ENCODE measurements around the gene HRH3. TPM values are rescaled to one million over a fixed set of nuclear protein-coding genes. Genes with fewer than 3 reads are reported as not detected.

The HRH3 gene
- total RNA-seq, 2 donors from 2014 or later: not detected

DNA sequence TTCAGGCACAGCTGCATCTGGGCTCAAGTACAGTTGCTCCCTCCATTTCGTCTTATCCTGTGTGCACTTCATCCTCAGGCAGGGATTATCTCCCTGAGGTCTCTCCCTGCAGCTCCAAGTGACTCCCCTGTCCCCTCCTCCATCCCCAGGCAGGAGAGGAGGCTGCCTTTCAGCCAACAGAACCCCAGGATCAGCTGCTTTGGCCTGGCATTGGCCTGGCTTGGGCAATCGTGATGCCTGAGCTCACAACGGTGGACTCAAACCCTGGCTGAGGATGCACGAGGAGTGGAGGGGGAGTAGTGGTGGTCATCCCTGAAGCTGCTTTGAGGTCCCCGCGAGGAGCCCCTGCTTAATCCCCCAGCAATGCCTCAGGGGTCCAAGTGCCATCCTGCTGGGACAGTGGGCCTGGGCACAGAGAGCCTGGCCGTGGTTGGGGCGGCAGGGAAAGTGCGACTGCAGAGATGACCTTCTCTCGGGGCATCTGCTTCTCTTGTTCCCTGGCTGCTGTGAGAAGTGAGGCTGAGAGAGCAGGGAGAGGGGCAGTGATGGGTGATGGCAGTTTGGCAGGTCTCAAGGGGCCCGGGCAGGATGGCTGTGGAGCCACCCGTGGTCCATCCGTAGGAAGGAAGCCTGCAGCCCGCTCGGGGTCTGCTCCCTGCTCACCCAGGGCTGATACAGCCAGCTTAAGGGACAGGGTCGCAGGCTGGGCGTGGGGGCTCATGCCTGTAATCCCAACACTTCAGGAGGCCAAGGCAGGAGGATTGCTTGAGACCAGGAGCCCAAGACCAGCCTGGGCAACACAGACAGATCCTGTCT is 6.0 kb upstream of the HRH3 start:
- Mint-ChIP-seq H3K36me3 (no peaks in the 10 kb centered on the region), H3K27ac (no peak overlapping the region), H3K9me3 (no peaks in the 10 kb centered on the region)
- DNase-seq (ENCODE audit: low spot score in 2 of 2) (no peak), ATAC-seq (no peak)

DNA sequence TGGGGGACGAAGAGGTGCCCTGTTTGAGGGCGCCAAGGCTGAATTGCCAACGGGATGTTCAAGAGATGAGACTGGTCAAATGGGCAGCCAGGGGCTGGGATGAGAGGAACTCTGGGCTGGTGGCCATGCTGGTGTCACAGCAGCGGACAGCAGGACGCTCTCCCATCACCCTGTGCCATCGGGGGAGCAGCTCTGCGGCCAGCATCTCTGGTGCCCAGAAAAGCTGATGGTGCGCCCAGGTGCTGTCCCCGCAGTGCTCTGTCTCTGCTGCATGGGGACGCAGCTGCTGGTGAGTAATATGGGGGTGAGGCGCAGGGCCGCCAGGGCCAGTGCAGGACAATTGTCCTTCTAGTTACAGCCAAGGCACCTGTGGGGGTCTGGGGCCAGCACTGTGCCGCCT is 4.9 kb upstream of the HRH3 start:
- H3K9me3 Mint-ChIP-seq: no peaks in the 10 kb centered on the region
- ATAC-seq (no peak), DNase-seq (ENCODE audit: low spot score in 2 of 2) (no peak)
- H3K36me3 Mint-ChIP-seq: no peaks in the 10 kb centered on the region
- no peak overlapping the region for H3K27ac Mint-ChIP-seq

DNA sequence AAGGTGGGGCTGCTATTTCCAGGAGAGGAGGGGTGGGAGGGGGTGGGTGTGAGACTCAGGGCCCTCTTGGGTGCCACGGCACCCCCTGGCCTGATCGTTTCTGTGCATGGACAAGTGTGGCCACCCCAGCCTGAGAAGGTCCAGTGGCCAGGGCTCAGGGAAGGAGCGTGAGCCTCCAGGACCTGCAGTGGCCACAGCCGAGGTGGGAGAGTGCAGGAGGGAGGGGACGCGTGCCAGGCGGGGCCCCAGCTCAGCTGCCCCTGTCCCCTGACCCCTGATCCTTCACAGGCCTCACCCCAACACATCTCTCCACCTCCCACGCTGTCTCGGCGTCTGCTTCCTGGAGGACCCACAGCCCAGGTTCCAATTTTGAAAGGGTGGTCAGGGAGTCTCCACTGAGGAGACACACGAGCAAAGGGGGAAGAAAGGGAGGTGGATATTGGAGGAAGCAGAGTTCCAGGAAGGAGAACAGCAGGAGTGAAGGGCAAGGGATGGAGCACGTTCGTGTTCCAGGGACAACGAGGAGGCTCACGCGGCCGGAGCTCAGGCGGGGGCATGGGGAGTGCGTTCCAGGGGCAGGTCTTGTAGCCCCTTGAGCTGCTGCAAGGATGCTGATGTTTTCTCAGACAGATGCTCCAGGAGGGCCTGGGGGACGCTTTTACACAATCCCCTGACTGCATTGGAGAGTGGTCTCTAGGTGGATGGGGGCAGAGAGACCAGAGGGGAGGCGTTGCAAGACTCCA is 4.2 kb upstream of the HRH3 start:
- no peaks in the 10 kb centered on the region for H3K9me3 Mint-ChIP-seq

DNA sequence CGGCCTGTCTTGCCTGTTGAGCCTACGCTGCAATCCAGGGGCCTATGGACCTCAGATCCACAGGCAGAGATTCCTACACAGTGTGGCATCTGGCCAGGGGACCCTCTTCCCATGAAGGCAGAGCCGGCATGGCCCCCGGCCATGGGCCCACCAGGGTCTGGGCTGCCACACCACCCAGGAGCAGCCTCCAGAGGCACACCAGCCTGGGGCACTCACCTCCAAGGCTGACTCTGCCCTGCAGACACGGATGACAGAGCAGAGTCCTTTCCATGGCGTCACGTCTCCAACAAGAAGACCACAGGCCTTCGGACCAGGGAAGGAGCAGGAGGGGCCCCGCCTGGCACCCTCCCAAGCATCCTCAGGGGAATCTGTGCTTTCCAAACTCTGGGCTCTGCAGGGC is 3.5 kb upstream of the HRH3 start:
- H3K36me3 Mint-ChIP-seq: no peaks in the 10 kb centered on the region
- H3K27ac Mint-ChIP-seq: no peak overlapping the region
- DNase-seq (ENCODE audit: low spot score in 2 of 2) (no peak), ATAC-seq (no peak)
- no peaks in the 10 kb centered on the region for H3K9me3 Mint-ChIP-seq

More for the DNA sequence above, 4.2 kb upstream of the HRH3 start:
- ATAC-seq (no peak), DNase-seq (ENCODE audit: low spot score in 2 of 2) (no peak)
- Mint-ChIP-seq H3K36me3 (no peaks in the 10 kb centered on the region), H3K27ac (no peak overlapping the region)

DNA sequence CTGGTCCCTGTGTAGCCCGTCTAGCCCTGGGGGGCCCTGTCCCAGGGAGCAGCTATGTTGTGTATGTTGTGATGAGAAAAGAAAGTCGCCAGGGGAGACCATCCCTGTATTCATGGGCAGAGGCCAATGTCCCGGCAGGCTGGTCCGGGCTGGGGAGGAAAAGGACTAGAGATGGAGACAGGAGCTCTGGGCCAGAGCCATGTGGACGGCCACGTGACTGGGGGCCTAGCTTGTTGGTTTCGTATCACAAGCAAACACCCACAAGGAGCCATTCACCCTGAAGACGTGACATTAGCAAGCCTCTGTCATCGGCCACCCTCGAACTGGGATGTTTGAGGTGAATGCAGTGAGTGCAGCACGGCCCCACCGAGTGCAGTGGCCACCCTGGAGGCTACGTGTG is 2.9 kb upstream of the HRH3 start:
- Mint-ChIP-seq H3K27ac (no peak overlapping the region), H3K9me3 (no peaks in the 10 kb centered on the region), H3K36me3 (no peaks in the 10 kb centered on the region)
- ATAC-seq (no peak), DNase-seq (ENCODE audit: low spot score in 2 of 2) (no peak)

DNA sequence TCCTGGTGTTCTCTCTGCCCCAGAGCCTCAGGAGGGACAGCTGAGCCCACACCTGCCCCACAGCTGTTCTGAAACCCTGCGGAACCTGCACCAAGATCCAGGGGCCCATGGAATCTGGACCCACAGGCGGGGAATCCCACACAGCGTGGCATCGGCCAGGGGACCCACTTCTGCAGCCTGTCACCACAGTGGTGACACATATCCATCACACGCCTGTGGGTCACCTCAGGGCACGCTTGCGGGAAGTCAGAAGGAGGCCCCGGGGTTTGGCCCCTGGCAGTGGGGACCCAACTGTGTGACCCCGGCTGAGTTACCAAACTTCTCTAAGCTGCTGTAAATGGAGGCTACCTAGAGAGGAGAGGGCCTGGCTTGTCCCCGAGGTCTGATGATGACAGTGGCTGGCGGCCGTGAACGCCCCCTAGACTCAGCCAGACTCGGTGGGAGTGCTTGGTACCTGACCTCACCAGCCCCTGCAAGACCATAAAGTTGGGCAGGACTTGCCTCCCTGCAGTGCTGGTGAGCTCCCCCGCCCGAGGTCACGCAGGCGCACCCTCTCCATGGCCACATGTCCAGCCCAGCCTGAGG is 2.3 kb upstream of the HRH3 start:
- Mint-ChIP-seq H3K9me3 (no peaks in the 10 kb centered on the region), H3K36me3 (no peaks in the 10 kb centered on the region), H3K27ac (no peak overlapping the region)
- DNase-seq (ENCODE audit: low spot score in 2 of 2) (no peak), ATAC-seq (no peak)

DNA sequence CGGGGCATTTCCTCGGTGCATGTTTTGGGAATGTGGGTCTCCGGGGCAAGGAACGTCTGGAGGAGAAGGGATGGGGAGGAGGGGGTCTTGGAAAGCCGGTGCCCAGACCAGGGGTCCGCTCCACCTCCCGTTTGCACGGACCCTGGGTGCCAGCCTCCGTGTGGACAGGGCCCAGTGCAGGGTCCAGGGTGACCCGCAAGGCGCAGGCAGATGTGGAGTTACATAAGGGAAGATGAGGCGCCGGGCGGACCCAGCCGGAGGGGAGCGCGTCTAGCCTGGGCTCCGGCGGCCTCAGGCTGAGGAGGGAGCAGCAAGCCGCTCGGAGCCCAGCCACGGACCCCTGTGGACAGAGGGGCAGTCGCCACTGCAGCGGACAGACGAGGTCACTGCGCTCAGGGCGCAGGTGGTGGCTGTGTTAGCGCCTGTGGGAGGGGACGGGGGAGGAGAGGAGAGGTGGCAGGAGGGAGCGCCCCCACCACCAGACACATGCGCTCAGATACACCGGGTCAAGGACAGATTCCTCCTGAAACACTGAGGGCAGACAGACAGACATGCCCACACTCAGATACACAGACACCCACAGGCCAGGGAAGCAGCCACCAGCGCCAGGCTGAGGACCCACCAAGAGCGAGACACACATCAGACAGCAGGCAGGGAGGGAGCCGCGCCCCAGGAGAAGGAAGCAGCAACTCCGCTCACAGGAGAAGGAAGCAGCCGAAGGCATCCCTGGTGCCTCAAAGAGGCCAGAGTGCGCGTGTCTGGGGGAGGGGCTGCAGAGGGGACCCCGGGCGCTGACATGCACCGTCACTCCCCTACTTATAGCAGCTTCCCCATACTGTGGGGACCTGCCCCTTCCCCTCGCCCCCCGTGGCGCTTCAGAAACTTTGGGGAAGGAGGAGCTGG is 839 bp upstream of the HRH3 start:
- H3K36me3 Mint-ChIP-seq: no peaks in the 10 kb centered on the region
- H3K9me3 Mint-ChIP-seq: no peaks in the 10 kb centered on the region
- DNase-seq (ENCODE audit: low spot score in 2 of 2): no peak
- no peak for ATAC-seq
- H3K27ac Mint-ChIP-seq: no peak overlapping the region

DNA sequence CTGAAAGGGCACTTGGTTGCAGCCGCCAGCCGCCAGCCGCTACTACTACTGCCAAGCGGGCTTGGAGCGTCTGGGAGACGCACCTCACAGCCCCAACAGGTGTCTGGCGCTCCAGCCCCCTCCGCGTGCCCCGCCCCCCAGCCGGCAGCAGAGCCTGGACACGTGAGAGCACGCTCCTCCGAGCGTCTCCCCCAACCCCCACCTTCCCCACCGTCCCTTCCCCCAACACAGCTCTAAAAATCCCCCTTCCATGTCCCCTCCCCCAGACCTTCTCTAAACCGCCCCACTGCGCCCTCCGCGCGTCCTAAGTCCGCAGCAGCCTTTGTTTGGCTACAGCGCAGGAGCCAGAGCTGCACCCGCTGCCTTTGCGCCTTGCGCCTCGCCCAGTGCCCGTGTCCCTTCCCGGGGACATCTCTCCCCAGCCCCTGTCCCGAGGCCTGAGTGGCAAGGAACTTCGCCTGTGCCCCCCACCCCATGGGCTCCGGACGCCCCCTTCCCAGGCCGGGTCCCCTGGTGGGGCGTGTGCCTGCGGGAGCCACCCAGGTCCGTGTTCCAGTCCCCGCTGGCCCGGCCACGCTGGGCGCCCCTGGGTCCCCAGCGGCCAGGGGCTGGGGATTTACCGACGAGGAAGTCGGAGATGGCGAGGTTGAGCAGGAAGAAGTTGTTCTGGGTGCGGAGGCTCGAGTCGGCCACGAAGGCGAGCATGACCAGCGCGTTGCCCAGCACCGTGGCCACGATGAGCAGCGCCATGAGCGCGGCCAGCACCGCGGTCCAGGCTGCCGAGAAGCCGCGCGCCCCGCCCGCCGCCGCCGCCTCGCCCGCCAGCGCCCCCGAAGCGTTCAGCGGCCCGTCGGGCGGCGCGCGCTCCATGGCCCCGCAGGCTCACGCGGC is 732 bp downstream of the HRH3 start:
- Mint-ChIP-seq H3K9me3 (no peaks in the 10 kb centered on the region), H3K27ac (no peak overlapping the region), H3K36me3 (no peaks in the 10 kb centered on the region)
- ATAC-seq (no peak), DNase-seq (ENCODE audit: low spot score in 2 of 2) (no peak)

DNA sequence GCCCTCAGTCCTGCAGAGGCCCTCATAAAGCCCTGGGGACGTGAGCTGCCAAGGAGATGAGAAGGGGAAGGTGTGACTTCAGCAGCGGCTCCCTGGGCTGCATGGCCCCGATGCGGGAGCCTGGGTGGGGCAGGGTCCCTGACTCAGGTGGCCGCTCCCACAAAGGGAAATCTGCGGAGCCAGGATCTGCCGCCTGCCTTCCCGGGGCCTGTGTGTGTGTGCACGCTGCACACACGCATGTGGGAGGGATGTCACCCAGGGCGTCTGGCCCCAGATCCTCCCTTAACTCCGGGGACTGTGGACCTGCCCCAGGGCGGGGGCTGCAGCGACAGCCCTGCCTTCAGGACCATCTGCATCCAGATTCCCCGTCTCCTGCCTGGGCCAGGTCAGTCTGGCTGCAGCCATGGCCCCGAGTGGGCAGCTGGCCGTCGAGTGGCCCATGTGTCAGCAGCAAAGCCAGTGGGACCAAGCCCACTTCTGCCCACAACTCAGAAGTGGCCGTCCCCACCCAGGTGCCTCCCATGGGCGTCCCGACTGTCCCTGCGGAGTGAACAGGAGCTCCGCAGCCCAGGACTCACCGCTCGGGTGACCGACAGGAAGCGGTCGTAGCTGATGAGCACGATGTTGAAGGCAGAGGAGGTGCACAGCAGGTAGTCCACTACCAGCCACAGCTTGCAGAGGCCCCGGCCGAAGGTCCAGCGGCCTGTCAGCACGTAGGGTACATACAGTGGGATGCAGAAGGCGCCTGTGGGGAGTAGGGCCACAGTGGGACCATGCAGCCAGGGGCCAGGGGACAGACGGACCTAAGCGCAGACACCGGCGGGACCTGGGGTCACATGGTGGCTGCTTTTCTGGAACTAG is 1.9 kb downstream of the HRH3 start:
- H3K9me3 Mint-ChIP-seq: no peaks in the 10 kb centered on the region
- no peak for ATAC-seq
- DNase-seq (ENCODE audit: low spot score in 2 of 2): no peak
- no peaks in the 10 kb centered on the region for H3K36me3 Mint-ChIP-seq
- H3K27ac Mint-ChIP-seq: no peak overlapping the region

DNA sequence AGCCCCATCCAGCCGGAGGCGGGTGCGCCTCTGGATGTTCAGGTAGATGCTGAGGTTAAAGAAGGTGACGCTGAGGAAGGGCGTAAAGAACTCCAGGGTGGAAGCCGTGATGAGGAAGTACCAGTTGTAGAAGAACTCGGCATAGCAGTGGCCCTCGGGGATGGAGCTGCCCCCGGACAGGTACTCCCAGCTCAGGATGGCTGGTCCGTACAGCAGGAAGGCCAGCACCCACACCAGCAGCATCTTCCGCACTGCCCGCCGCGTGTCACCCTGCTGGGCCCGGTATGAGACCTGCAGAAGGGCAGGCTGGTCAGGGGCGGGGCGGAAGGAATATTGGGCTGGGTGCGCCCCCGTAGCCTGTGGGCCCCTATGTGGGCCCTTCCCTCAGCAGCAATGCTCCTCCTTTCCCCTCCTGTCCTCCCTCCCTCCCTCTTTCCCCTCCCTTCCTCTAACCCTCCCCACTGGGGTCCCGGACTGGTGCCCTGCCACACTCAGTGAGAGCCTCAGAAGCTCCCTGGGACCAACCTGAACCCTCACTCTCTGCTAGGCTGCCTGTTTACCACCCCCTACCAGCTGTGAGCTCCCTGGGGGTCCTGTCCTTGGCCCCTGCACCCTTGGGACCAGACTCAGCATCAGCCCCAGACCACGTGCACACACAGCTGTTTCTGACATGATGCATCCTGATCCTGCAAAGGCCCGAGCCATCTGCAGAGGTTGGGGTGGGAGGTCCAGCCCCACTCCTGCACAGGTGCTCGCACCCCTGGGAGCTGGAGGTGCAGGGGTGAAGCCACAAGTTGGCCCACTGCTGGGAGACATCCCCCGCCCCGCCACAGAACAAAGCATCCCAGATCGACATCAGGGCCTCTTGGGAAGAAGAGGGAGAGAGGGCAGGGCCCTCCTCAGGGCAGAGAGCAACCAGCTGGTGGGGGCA is 3.2 kb downstream of the HRH3 start:
- no peaks in the 10 kb centered on the region for H3K36me3 Mint-ChIP-seq
- H3K27ac Mint-ChIP-seq: no peak overlapping the region
- H3K9me3 Mint-ChIP-seq: no peaks in the 10 kb centered on the region
- ATAC-seq (no peak), DNase-seq (ENCODE audit: low spot score in 2 of 2) (no peak)

DNA sequence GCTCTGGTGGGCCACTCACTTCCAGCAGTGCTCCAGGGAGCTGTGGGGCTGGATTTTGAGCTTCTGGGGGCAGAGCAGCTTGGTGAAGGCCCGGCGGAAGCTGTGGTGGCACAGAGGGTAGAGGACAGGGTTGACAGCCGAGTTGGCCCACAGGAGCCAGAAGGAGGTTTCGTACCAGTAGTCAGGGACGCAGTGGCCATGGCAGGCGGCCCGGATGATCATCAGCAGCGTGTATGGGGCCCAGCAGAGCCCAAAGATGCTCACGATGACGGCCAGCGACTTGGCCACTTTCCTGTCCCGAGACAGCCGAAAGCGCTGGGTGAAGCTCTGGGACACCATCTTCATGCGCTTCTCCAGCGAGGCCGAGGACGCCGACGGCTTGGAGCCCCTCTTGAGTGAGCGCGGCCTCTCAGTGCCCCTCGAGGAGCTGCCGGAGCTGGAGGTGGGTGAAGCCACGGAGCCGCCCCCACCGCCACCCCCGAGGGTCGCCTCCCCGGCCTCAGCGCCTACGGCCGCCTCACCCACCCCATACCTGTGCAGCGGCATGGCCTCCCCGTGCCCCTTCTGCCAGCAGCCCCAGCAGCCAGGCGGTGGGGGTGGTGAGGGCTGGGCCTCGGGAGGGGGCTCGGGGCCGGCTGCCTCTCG is 4.0 kb downstream of the HRH3 start:
- Mint-ChIP-seq H3K9me3 (no peaks in the 10 kb centered on the region), H3K27ac (no peak overlapping the region), H3K36me3 (no peaks in the 10 kb centered on the region)
- DNase-seq (ENCODE audit: low spot score in 2 of 2) (no peak), ATAC-seq (no peak)

DNA sequence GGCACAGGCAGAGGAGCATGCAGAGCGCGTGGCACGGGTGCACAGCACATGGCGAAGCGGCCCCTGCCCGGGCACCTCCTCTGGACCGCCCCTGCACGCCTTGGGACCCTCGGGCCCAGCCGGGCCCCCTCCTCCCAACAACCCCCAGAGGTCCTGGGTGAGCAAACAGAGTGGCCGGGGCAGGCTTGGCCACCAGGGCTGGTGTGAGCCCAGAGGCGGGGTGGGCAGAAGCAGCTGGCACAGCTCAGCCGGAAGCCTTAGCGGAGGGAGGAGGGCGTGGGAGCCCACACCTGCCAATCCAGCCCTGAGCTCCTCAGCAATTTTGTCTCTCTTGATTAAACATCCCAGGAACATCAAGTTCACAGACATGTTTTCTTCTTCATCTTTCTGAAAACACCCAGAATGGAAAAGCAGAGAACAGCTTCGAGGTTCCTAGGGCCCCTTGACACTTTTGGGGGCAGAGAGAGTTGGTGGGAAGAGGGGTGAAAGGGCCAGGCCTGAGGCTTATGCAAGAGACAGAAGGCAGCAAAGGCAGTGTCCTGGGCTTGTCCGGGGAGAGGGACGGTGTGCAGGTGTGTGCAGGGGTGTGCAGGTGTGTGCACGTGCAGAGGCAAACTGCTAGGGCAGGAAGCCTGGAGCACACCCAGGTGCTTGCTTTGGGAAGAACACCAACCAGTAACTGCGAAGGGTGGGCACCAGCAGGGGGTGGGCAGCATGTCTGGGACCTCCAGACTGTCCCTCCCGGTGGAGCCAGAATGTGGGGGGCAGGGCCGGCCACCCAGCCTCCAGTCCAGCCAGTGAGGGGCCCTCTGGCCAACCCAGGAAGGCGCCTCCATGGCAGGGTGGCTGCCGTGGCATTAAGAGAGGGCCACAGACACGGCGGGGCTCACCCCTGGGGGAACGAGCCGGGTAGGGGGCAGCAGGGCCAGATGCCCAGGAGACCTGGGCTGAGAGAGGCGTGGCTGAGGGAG is 4.8 kb downstream of the HRH3 start:
- H3K27ac Mint-ChIP-seq: no peak overlapping the region
- ATAC-seq: no peak

DNA sequence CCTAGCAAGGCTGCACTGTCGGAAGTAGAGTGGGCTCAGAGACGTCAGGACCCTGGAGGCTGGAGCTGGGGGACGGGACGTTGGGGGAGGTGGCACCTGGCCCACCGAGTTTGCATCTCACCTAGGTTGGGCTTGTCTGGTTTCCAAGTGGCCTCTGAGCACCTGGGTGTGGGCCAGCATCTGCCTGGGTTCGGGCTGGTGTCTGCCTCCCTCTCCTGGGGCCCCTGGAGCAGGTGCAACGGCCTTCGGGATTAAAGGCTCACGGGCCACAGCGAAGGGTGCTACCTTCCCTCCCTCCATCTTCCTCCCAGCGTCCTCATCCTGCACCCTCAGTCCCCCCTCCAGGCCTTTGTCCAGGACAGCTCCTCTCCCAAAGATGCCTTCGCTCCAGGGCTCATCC is 6.0 kb downstream of the HRH3 start:
- Mint-ChIP-seq H3K36me3 (no peaks in the 10 kb centered on the region), H3K9me3 (no peaks in the 10 kb centered on the region), H3K27ac (no peak overlapping the region)
- no peak for DNase-seq (ENCODE audit: low spot score in 2 of 2)
- no peak for ATAC-seq

More for the DNA sequence above, 4.8 kb downstream of the HRH3 start:
- no peaks in the 10 kb centered on the region for H3K36me3 Mint-ChIP-seq
- no peaks in the 10 kb centered on the region for H3K9me3 Mint-ChIP-seq
- no peak for DNase-seq (ENCODE audit: low spot score in 2 of 2)
